ENCODE data around the gene NSMCE1.
"Not testable (repeated sequence)": the region's sequence is repeated elsewhere in the genome, so short reads cannot be mapped to it uniquely, and the experiment has no call there.

Gene NSMCE1

GRCh38 chr16:27211026-27211425 lies 57.5 kb downstream of the NSMCE1 start:
- no peak for DNase-seq

- DNase-seq, result no peak
Observed at GRCh38 chr16:27210174-27210573, 58.4 kb downstream of the NSMCE1 start.

- no peak for DNase-seq
Observed at GRCh38 chr16:27209591-27209990, 59.0 kb downstream of the NSMCE1 start.

- DNase-seq, result no peak
Observed at GRCh38 chr16:27208796-27209195, 59.8 kb downstream of the NSMCE1 start.

- DNase-seq, result no peak
Observed at GRCh38 chr16:27208081-27208680, 60.4 kb downstream of the NSMCE1 start.

GRCh38 chr16:27207121-27207520 lies 61.5 kb downstream of the NSMCE1 start:
- not testable (repeated sequence) for DNase-seq

- DNase-seq, result no peak
Observed at GRCh38 chr16:27205423-27206065, 63.0 kb downstream of the NSMCE1 start.

- DNase-seq, result no peak
Observed at GRCh38 chr16:27204312-27204915, 64.2 kb downstream of the NSMCE1 start.

GRCh38 chr16:27203507-27204311 lies 64.9 kb downstream of the NSMCE1 start, which contains the start of gene KDM8:
KDM8 (plus strand) TSS chr16:27203526; CDS start chr16:27210124, 6,598 bp downstream.
- peak; percentile 96 for DNase-seq

- DNase-seq, result peak; percentile 66
Observed at GRCh38 chr16:27202923-27203506, 65.6 kb downstream of the NSMCE1 start.

- not testable (repeated sequence) for DNase-seq
Observed at GRCh38 chr16:27200914-27201313, 67.7 kb downstream of the NSMCE1 start.

GRCh38 chr16:27199736-27200135 lies 68.8 kb downstream of the NSMCE1 start:
- no peak for DNase-seq

- DNase-seq, result no peak
Observed at GRCh38 chr16:27199235-27199586, 69.4 kb downstream of the NSMCE1 start.

- DNase-seq, result no peak
Observed at GRCh38 chr16:27198451-27199234, 69.9 kb downstream of the NSMCE1 start.

- DNase-seq, result no peak
Observed at GRCh38 chr16:27197004-27197403, 71.6 kb downstream of the NSMCE1 start.

GRCh38 chr16:27195941-27196595 lies 72.5 kb downstream of the NSMCE1 start:
- DNase-seq, result no peak

- DNase-seq, result no peak
Observed at GRCh38 chr16:27195076-27195741, 73.4 kb downstream of the NSMCE1 start.

- DNase-seq, result no peak
Observed at GRCh38 chr16:27193300-27193990, 75.1 kb downstream of the NSMCE1 start.

- DNase-seq, result no peak
Observed at GRCh38 chr16:27191352-27191924, 77.1 kb downstream of the NSMCE1 start.

- no peak for DNase-seq
Observed at GRCh38 chr16:27190316-27190871, 78.2 kb downstream of the NSMCE1 start.

All from NCI-H2107 (cell line).